Panc1 (cell line): ENCODE data around the gene MARCHF9.

Source experiments
- SIN3A ChIP-seq: IDR thresholded peaks from 2 replicates; pipeline ENCODE4 v1.6.1; 2012; ENCODE audit warnings: low read depth, mild to moderate bottlenecking, low read length, moderate library complexity, borderline replicate concordance; ENCODE audit not compliant: insufficient read depth
- TF ChIP-seq, protein P1 (sequence below): fragments of 450-650 bp; IDR thresholded peaks from 2 replicates; pipeline ENCODE4 v1.5.1; 2017; ENCODE audit warnings: mild to moderate bottlenecking
- TF ChIP-seq, protein P2 (sequence below), 2 experiments: IDR thresholded peaks; 2 replicates each; pipeline ENCODE4 v1.6.1; 2011 to 2012; ENCODE audit warnings: low read depth in 2 of 2, control low read depth in 1 of 2, low read length in 1 of 2, mild to moderate bottlenecking in 1 of 2, moderate library complexity in 1 of 2; ENCODE audit not compliant: insufficient read depth in 1 of 2

DNA sequence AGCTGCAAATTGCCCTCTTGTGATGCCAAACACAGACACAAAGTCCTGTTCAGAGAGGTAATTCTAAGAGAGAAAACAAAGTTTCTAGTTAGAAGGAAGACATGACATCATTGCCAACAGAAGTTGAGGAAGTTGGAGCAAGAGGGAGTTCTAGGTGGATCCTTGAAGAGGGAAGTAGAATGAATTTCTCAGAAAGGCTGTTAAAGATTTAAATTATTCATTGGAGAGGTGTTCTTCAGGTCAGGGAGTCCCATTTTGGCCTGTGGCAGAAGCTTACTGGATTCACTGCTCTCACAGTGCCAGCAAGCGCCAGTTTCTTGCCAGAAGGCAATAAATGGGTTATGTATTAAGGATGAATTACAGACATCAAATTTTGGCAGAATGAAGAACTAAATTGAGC is 43.0 kb downstream of the MARCHF9 start:
- TF ChIP-seq, protein P1, sequence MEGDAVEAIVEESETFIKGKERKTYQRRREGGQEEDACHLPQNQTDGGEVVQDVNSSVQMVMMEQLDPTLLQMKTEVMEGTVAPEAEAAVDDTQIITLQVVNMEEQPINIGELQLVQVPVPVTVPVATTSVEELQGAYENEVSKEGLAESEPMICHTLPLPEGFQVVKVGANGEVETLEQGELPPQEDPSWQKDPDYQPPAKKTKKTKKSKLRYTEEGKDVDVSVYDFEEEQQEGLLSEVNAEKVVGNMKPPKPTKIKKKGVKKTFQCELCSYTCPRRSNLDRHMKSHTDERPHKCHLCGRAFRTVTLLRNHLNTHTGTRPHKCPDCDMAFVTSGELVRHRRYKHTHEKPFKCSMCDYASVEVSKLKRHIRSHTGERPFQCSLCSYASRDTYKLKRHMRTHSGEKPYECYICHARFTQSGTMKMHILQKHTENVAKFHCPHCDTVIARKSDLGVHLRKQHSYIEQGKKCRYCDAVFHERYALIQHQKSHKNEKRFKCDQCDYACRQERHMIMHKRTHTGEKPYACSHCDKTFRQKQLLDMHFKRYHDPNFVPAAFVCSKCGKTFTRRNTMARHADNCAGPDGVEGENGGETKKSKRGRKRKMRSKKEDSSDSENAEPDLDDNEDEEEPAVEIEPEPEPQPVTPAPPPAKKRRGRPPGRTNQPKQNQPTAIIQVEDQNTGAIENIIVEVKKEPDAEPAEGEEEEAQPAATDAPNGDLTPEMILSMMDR = no peak
- no peak for TF ChIP-seq SIN3A
- TF ChIP-seq, protein P2, sequence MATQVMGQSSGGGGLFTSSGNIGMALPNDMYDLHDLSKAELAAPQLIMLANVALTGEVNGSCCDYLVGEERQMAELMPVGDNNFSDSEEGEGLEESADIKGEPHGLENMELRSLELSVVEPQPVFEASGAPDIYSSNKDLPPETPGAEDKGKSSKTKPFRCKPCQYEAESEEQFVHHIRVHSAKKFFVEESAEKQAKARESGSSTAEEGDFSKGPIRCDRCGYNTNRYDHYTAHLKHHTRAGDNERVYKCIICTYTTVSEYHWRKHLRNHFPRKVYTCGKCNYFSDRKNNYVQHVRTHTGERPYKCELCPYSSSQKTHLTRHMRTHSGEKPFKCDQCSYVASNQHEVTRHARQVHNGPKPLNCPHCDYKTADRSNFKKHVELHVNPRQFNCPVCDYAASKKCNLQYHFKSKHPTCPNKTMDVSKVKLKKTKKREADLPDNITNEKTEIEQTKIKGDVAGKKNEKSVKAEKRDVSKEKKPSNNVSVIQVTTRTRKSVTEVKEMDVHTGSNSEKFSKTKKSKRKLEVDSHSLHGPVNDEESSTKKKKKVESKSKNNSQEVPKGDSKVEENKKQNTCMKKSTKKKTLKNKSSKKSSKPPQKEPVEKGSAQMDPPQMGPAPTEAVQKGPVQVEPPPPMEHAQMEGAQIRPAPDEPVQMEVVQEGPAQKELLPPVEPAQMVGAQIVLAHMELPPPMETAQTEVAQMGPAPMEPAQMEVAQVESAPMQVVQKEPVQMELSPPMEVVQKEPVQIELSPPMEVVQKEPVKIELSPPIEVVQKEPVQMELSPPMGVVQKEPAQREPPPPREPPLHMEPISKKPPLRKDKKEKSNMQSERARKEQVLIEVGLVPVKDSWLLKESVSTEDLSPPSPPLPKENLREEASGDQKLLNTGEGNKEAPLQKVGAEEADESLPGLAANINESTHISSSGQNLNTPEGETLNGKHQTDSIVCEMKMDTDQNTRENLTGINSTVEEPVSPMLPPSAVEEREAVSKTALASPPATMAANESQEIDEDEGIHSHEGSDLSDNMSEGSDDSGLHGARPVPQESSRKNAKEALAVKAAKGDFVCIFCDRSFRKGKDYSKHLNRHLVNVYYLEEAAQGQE (IDR thresholded peaks at IDR 0.05; ENCODE audit: insufficient read depth in 1 of 2, low read depth in 2 of 2, low read length in 1 of 2) = no peak
